Brain microvascular endothelial cell (primary cell): ENCODE results near the gene DCLK1.

Experiments used
- DNase-seq: peaks from one replicate; pipeline ENCODE4 v3.0.0-alpha.2; 2020
- H3K27ac ChIP-seq: fragments of 250-450 bp; sonication (Bioruptor Pico); 2 replicates; pipeline ENCODE4 v1.5.1; 2020; ENCODE audit warnings: mild to moderate bottlenecking, moderate library complexity
- H3K27me3 ChIP-seq: fragments of 250-450 bp; sonication (Bioruptor Pico); replicated peaks from 2 replicates; pipeline ENCODE4 v1.5.1; 2020; ENCODE audit warnings: mild to moderate bottlenecking
- H3K36me3 ChIP-seq: fragments of 250-450 bp; sonication (Bioruptor Pico); replicated peaks from 2 replicates; pipeline ENCODE4 v1.5.1; 2020; ENCODE audit warnings: mild to moderate bottlenecking
- H3K4me3 ChIP-seq: 2 replicates; pipeline ENCODE4 v1.5.1; 2011; ENCODE audit warnings: low read depth, mild to moderate bottlenecking, control low read depth, low read length, moderate library complexity
- CTCF ChIP-seq: IDR thresholded peaks from 2 replicates; pipeline ENCODE4 v1.5.1; 2011; ENCODE audit warnings: low read depth, mild to moderate bottlenecking, moderate library complexity, low read length, control low read depth, inconsistent platforms; ENCODE audit errors: missing control alignments
- in situ Hi-C: cut with HindIII; loops from 2 replicates; pipeline ENCODE4 v1.10.0; 2017; ENCODE audit warnings: low sequenced_read_pairs, low pct_ligation_motif_present

Gene DCLK1

GRCh38 chr13:35817642-35818607 is 313.3 kb downstream of the DCLK1 start:
- TF ChIP-seq CTCF = no peak
- no peak overlapping the region for H3K27ac ChIP-seq
- no peaks in the 10 kb centered on the region for H3K36me3 ChIP-seq
- H3K27me3 ChIP-seq = no peaks in the 10 kb centered on the region
- in situ Hi-C loops = no loop called here
- H3K4me3 ChIP-seq = no peak overlapping the region
- no peak for DNase-seq

- H3K4me3 ChIP-seq = no peak overlapping the region
- in situ Hi-C loops = no loop called here
- no peak for TF ChIP-seq CTCF
- no peak for DNase-seq
- H3K36me3 ChIP-seq = no peaks in the 10 kb centered on the region
- no peaks in the 10 kb centered on the region for H3K27me3 ChIP-seq
- no peak overlapping the region for H3K27ac ChIP-seq
Observed at GRCh38 chr13:35814605-35815011, 316.6 kb downstream of the DCLK1 start.

GRCh38 chr13:35812736-35813135 is 318.4 kb downstream of the DCLK1 start:
- Histone ChIP-seq H3K36me3 (no peaks in the 10 kb centered on the region), H3K27me3 (no peaks in the 10 kb centered on the region), H3K27ac (no peak overlapping the region), H3K4me3 (no peak overlapping the region)
- no peak for TF ChIP-seq CTCF
- no peak for DNase-seq
- in situ Hi-C loops = no loop called here

- no peak for TF ChIP-seq CTCF
- in situ Hi-C loops = no loop called here
- no peak for DNase-seq
- Histone ChIP-seq H3K4me3 (no peak overlapping the region), H3K36me3 (no peaks in the 10 kb centered on the region), H3K27me3 (no peaks in the 10 kb centered on the region), H3K27ac (no peak overlapping the region)
Observed at GRCh38 chr13:35810321-35810720, 320.9 kb downstream of the DCLK1 start.

GRCh38 chr13:35808846-35809245 is 322.3 kb downstream of the DCLK1 start:
- Histone ChIP-seq H3K27me3 (no peaks in the 10 kb centered on the region), H3K27ac (no peak overlapping the region), H3K4me3 (no peak overlapping the region), H3K36me3 (no peaks in the 10 kb centered on the region)
- in situ Hi-C loops = no loop called here
- no peak for TF ChIP-seq CTCF
- no peak for DNase-seq
